Activated gamma-delta T cell treated with anti-CD3 and anti-CD28 coated beads, Interleukin-2, amount 50 U/mL, for 16 hours (primary cell): ENCODE measurements around the gene TMEM200A.
"Not testable (repeated sequence)": the region's sequence is repeated elsewhere in the genome, so short reads cannot be mapped to it uniquely, and the experiment has no call there.

ENCODE experiments used
- DNase-seq: peaks from one replicate; pipeline ENCODE4 v3.0.0-alpha.2; 2020; ENCODE audit warnings: low read depth

The TMEM200A gene

GRCh38 chr6:130365166-130366106 is at the start of gene TMEM200A:
Gene TMEM200A (plus strand): TSS chr6:130366017. CDS start chr6:130440423, 74,406 bp downstream.
- DNase-seq: peak; percentile 25

DNA sequence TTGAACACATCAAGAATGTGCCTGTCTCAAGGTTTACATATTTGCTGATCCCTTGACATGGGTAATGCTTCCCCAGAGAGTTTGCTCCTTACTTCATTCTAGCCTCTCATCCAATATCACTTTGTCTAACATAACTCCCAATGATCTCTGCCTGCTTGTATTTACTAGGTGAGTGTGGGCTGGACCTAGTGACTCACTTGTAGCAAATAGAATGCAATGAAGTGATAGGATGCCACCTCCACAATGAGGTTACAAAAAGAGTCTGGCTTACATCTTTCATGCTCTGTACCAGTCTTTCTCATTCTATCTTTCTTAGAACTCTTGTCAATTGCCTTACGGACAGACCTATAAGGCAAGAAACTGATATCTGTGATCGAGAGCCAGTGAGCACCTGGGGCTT is 44.9 kb upstream of the TMEM200A start:
- no peak for DNase-seq

DNA sequence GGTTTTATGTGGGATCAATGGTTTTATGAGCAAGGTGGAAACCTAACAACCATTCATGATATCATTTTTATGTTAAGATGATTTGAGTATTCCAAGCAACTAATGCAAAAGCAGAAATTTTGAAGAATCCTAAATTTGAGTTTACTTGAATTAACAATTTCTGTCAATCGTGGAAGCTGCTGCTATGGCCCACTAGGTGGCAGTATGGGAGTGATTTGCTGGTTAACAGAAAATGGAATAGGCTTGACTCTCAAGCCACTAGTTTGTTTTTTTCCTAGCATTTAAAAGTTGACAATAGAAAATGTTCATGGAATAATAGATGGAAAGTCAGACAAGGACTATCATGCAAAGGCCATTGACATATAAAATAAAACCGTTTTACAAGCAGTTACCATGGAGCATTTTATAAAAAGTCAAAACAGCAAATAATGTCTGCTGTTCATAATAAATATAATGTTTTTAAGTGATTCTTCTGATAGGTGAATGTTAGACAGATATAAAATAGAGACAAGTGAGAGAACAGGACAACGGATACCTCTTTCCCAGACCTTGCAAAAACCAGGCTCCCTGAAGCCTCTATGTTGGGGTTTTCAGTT is 43.0 kb upstream of the TMEM200A start:
- DNase-seq: peak; percentile 35

GRCh38 chr6:130324657-130325056 is 41.2 kb upstream of the TMEM200A start:
- DNase-seq: no peak

GRCh38 chr6:130326496-130326895 is 39.3 kb upstream of the TMEM200A start:
- DNase-seq: no peak

- no peak for DNase-seq
These were observed 28.3 kb upstream of the TMEM200A start for GRCh38 chr6:130337534-130337933.

- DNase-seq: not testable (repeated sequence)
These were observed 19.5 kb upstream of the TMEM200A start for GRCh38 chr6:130346324-130346723.

DNA sequence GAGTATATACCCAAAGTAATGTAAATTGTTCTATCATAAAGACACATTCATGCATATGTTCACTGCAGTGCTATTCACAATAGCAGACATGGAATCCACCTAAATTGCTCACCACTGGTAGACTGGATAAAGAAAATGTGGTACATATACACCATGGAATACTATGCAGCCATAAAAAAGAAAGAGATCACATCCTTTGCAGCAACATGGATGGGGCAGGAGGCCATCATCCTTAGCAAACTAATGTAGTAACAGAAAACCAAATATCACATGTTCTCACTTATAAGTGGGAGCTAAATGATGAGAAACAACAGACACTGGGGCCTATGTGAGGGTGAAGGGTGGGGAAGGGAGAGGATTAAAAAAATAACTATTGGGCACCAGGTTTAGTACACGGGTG is 11.5 kb upstream of the TMEM200A start:
- no peak for DNase-seq

DNA sequence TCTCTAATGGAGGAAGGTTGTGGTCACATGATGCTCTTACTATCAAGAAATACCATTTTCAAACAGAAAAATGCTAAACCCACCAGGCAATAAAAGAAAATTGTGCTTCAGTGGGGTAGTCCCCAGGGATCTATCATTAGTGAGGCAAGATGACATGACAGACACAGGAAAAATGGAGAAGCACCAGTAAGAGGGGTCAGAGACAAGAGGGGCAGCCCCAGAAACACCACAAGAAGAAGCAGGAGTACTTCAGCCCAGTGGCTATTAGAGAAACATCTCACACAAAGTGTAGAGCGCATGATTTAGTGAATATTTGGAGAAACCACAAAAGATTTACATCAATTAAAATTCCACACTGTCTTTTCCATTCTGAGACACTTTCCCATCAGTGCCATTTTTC is 10.2 kb upstream of the TMEM200A start:
- DNase-seq: no peak

- DNase-seq: no peak
These were observed 8.4 kb upstream of the TMEM200A start for GRCh38 chr6:130357436-130357835.

- no peak for DNase-seq
These were observed 6.1 kb upstream of the TMEM200A start for GRCh38 chr6:130359736-130360135.

DNA sequence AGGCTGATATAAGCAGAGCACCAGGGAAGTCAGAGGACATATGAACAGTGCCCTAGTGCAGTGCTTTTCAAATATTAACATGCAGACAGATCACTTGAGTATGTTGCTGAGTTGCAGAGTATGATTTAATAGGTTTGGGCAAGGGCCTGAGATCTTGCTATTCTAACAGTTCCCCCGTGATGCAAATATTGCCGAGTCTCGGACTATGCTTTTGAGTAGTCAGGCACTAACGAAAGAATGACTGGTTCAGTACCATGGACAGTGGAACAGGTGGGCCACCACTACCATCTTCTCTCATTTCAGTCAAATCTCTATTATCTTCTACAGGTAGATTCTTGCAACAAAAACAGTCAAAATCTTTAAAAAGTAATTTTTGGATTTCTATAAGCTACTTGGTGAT is 3.7 kb upstream of the TMEM200A start:
- DNase-seq: no peak

DNA sequence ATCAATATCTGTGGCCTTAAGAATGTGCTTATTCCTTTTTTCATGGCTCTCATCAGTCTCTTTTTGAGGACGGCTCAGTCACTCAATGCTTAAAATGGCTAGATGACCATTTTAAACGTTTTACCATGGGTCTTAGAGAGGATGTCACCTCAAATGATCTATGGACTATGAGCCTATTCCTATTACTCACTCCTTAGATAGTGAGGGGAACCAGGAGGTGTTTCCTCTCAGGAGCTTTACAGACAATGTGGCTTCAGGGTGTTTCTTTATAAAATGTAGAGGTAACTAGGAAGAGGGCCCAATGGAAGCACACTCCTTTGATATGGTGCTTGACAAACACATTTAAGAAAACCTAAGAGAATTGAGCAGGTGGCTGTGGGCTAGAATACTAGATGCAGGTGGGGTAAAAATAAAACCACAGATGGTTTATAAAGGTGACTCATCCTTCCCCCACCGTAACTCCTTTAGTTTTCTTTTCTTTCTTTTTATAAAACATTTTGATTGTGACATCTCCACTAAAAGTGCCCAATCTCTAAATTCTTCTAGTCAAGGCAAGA is 1.5 kb upstream of the TMEM200A start:
- no peak for DNase-seq

- DNase-seq: peak; percentile 17
These were observed 539 bp downstream of the TMEM200A start for GRCh38 chr6:130366107-130367005.

GRCh38 chr6:130367767-130368166 is 1.9 kb downstream of the TMEM200A start:
- DNase-seq: no peak

GRCh38 chr6:130368576-130368975 is 2.8 kb downstream of the TMEM200A start:
- DNase-seq: no peak

GRCh38 chr6:130369831-130370230 is 4.0 kb downstream of the TMEM200A start:
- no peak for DNase-seq

- DNase-seq: no peak
These were observed 6.2 kb downstream of the TMEM200A start for GRCh38 chr6:130371921-130372420.

DNA sequence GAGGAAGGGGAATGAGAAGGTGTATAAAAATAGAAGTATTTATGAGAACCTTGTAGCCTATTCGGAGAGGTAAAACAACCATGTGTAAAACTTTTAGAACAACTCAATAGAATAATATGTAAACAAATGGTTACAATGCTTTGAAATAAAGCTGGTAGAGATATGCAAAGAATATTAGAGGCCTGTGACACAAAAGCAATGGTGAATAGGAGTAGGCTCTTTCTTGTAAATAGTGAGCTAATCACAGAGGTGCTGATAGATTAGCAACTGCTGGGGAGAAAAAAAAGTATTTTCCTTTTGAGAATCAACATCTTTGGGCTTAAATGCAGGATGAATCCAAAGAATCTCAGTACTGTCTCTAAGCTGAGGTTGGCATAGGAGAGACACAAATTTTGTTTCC is 7.0 kb downstream of the TMEM200A start:
- DNase-seq: no peak

DNA sequence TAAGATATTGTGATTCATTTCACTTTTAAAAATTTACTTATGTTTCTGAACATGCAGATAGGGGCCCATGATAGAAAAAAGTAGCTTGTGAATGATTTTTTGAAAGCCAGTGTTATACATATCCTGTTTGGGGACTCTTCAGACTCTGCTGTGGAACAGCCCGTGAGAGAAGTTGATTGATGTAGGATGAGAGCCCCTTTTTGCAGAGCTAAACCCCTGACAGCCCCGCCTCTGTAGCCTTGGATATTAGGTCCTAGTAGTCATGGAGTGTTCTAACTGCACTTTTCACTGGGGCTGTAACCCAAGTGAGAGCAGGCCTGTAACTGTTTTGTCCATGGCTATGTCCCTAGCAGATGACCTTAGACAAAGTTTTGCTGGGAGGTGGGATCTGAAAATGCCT is 8.2 kb downstream of the TMEM200A start:
- DNase-seq: no peak

GRCh38 chr6:130376936-130377335 is 11.1 kb downstream of the TMEM200A start:
- no peak for DNase-seq

- DNase-seq: no peak
These were observed 11.6 kb downstream of the TMEM200A start for GRCh38 chr6:130377371-130377770.
